Liver (tissue), 9 donors: ENCODE data around the gene CLIC3. TPM values are rescaled to one million over a fixed set of nuclear protein-coding genes. Genes with fewer than 3 reads are reported as not detected.

Source experiments
- DNase-seq: peaks from one replicate; pipeline ENCODE4 v3.0.0-alpha.2; 2017; ENCODE audit warnings: low spot score
- H3K27ac ChIP-seq, 2 donors: one replicate each; pipeline ENCODE4 v1.7.0; 2013; ENCODE audit warnings: inconsistent platforms in 2 of 2, low read length in 2 of 2, control low read depth in 1 of 2, low read depth in 1 of 2, mild to moderate bottlenecking in 1 of 2
- H3K27me3 ChIP-seq, 4 donors: one replicate each; pipeline versions ENCODE4 v1.6.1 to v1.7.0; 2013; ENCODE audit warnings: low read length in 3 of 4, inconsistent platforms in 1 of 4, mild to moderate bottlenecking in 1 of 4, moderate library complexity in 1 of 4; ENCODE audit not compliant: control insufficient read depth in 4 of 4, insufficient read depth in 4 of 4
- H3K36me3 ChIP-seq, 4 donors: one replicate each; pipeline versions ENCODE4 v1.6.1 to v1.7.0; 2013; ENCODE audit warnings: low read length in 3 of 4, mild to moderate bottlenecking in 3 of 4, low read depth in 1 of 4, moderate library complexity in 1 of 4; ENCODE audit not compliant: control insufficient read depth in 4 of 4, insufficient read depth in 3 of 4
- H3K4me1 ChIP-seq, 4 donors: one replicate each; pipeline versions ENCODE4 v1.6.1 to v1.7.0; 2013; ENCODE audit warnings: low read length in 3 of 4, mild to moderate bottlenecking in 3 of 4, moderate library complexity in 1 of 4; ENCODE audit not compliant: control insufficient read depth in 4 of 4, insufficient read depth in 4 of 4
- H3K4me3 ChIP-seq, 3 donors: one replicate each; pipeline versions ENCODE4 v1.6.1 to v1.7.0; 2013; ENCODE audit warnings: low read length in 3 of 3, control low read depth in 1 of 3, low read depth in 1 of 3, mild to moderate bottlenecking in 1 of 3
- H3K9ac ChIP-seq, 2 donors: one replicate each; pipeline ENCODE4 v1.7.0; 2013; ENCODE audit warnings: low read length in 2 of 2, mild to moderate bottlenecking in 2 of 2, moderate library complexity in 2 of 2, control low read depth in 1 of 2, low read depth in 1 of 2
- H3K9me3 ChIP-seq, 4 donors: one replicate each; pipeline versions ENCODE4 v1.6.1 to v1.7.0; 2013; ENCODE audit warnings: low read length in 3 of 4; ENCODE audit not compliant: control insufficient read depth in 4 of 4
- CTCF ChIP-seq: fragments of 150-350 bp; IDR thresholded peaks from 2 replicates; pipeline ENCODE4 v1.5.1; 2017; ENCODE audit warnings: improper control_type of control experiment, low read depth, low read length; ENCODE audit not compliant: missing input control
- EGR1 ChIP-seq, 2 donors: IDR thresholded peaks; 2 replicates each; pipeline ENCODE4 v1.6.1; 2016 to 2018; ENCODE audit warnings: antibody characterized with exemption in 2 of 2, low read depth in 2 of 2
- FOXA1 ChIP-seq: IDR thresholded peaks from 2 replicates; pipeline ENCODE4 v1.6.1; 2016; ENCODE audit warnings: antibody characterized with exemption
- FOXA2 ChIP-seq: IDR thresholded peaks from 2 replicates; pipeline ENCODE4 v1.6.1; 2016; ENCODE audit warnings: antibody characterized with exemption
- GABPA ChIP-seq, 2 donors: IDR thresholded peaks in 1 of 2; conservative IDR thresholded peaks in 1 of 2; 2 replicates each; pipeline ENCODE4 v1.6.1; 2016; ENCODE audit warnings: antibody characterized with exemption in 2 of 2, mild to moderate bottlenecking in 1 of 2, moderate library complexity in 1 of 2
- HNF4A ChIP-seq, 2 donors: conservative IDR thresholded peaks; 2 replicates each; pipeline ENCODE4 v1.6.1; 2016; ENCODE audit warnings: antibody characterized with exemption in 2 of 2, mild to moderate bottlenecking in 2 of 2
- HNF4G ChIP-seq: IDR thresholded peaks from 2 replicates; pipeline ENCODE4 v1.6.1; 2016; ENCODE audit warnings: antibody characterized with exemption
- JUND ChIP-seq, 2 donors: IDR thresholded peaks; 2 replicates each; pipeline ENCODE4 v1.6.1; 2016; ENCODE audit warnings: antibody characterized with exemption in 2 of 2
- NR2F2 ChIP-seq: IDR thresholded peaks from 2 replicates; pipeline ENCODE4 v1.6.1; 2016; ENCODE audit warnings: antibody characterized with exemption
- RAD21 ChIP-seq, 2 donors: IDR thresholded peaks; 2 replicates each; pipeline ENCODE4 v1.6.1; 2016; ENCODE audit warnings: antibody characterized with exemption in 2 of 2, mild to moderate bottlenecking in 2 of 2
- RXRA ChIP-seq, 2 donors: IDR thresholded peaks; 2 replicates each; pipeline ENCODE4 v1.6.1; 2017 to 2018; ENCODE audit warnings: antibody characterized with exemption in 2 of 2, mild to moderate bottlenecking in 1 of 2
- SP1 ChIP-seq: IDR thresholded peaks from 2 replicates; pipeline ENCODE4 v1.6.1; 2018; ENCODE audit warnings: antibody characterized with exemption, mild to moderate bottlenecking
- TAF1 ChIP-seq: conservative IDR thresholded peaks from 2 replicates; pipeline ENCODE4 v1.6.1; 2016; ENCODE audit warnings: antibody characterized with exemption, mild to moderate bottlenecking
- YY1 ChIP-seq: IDR thresholded peaks from 2 replicates; pipeline ENCODE4 v1.6.1; 2016; ENCODE audit warnings: antibody characterized with exemption, mild to moderate bottlenecking
- ZBTB33 ChIP-seq: IDR thresholded peaks from 2 replicates; pipeline ENCODE4 v1.6.1; 2016; ENCODE audit warnings: antibody characterized with exemption
- WGBS: extraction: QIAGEN DNeasy Blood & Tissue Kit; methylation state at CpG from one replicate; pipeline ENCODE4 v1.1.7; 2013; 5-methylcytosine and 5-hydroxymethylcytosine counted together
- polyA plus RNA-seq, 2 donors: library from polyadenylated mRNA; stranded (reverse) in 1 of 2; unstranded in 1 of 2; fragments of 200-250 nt in 1 of 2; fragments of >200 nt in 1 of 2; fragmentation: Nextera tagmentation in 1 of 2; extraction: Ambion mirVana in 1 of 2; gene quantifications; one replicate each; pipeline versions ENCODE4 v1.2.1 to v1.2.3, GENCODE V29; 2013 to 2015
- total RNA-seq, 2 donors: library from RNA; depleted of rRNA; stranded (reverse); fragments of >200 nt; gene quantifications; one replicate each; pipeline ENCODE4 v1.2.3, GENCODE V29; 2014
- TF ChIP-seq, protein P1 (sequence below): IDR thresholded peaks from 2 replicates; pipeline ENCODE4 v1.6.1; 2016; ENCODE audit warnings: antibody characterized with exemption
- TF ChIP-seq, protein P2 (sequence below): IDR thresholded peaks from 2 replicates; pipeline ENCODE4 v1.6.1; 2016; ENCODE audit warnings: antibody characterized with exemption, mild to moderate bottlenecking
- TF ChIP-seq, protein P3 (sequence below): IDR thresholded peaks from 2 replicates; pipeline ENCODE4 v1.6.1; 2016; ENCODE audit warnings: antibody characterized with exemption
- donor health status: healthy.
- donor health status: healthy.
- donor health status: healthy.
- donor health status: healthy.
- donor health status: healthy.

The CLIC3 gene
- total and polyA plus RNA-seq, 4 donors, result 0.33 to 0.83 (median 0.40) TPM

DNA sequence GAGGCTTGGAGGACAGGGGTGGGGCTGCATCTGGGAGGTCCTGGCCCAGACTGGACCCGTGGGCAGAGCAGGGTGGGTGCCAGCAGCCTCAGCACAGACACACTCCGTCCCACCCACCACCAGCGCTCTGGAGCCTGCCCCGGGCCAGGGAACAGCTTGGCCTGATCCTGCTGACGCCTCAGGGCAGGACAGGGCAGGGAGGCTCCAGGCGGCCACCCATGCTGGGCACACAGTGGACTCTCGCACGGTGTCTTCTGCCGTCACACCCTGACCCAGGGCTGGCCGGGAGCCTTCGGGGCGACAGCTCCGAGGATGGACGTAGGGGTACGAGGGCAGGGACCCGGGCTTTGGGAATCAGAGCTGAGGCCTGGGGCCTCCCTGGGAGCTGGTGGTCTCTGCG lies 27.2 kb downstream of the CLIC3 start:
- no peaks in the 10 kb centered on the region for H3K9me3 ChIP-seq
- TF ChIP-seq ZBTB33 (no peak), JUND (IDR thresholded peaks at IDR 0.05) (no peak), CTCF (no peak), RXRA (IDR thresholded peaks at IDR 0.05) (no peak), NR2F2 (no peak), YY1 (no peak), HNF4A (conservative IDR thresholded peaks at IDR 0.05) (no peak), EGR1 (IDR thresholded peaks at IDR 0.05; ENCODE audit: low read depth in 2 of 2) (no peak), HNF4G (no peak), SP1 (no peak), TAF1 (no peak), FOXA1 (no peak), RAD21 (IDR thresholded peaks at IDR 0.05) (no peak), GABPA (IDR thresholded peaks at IDR 0.05 in 1 of 2, conservative IDR thresholded peaks at IDR 0.05 in 1 of 2) (no peak), FOXA2 (no peak)
- TF ChIP-seq, protein P1, sequence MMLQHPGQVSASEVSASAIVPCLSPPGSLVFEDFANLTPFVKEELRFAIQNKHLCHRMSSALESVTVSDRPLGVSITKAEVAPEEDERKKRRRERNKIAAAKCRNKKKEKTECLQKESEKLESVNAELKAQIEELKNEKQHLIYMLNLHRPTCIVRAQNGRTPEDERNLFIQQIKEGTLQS, result no peak
- TF ChIP-seq, protein P2, sequence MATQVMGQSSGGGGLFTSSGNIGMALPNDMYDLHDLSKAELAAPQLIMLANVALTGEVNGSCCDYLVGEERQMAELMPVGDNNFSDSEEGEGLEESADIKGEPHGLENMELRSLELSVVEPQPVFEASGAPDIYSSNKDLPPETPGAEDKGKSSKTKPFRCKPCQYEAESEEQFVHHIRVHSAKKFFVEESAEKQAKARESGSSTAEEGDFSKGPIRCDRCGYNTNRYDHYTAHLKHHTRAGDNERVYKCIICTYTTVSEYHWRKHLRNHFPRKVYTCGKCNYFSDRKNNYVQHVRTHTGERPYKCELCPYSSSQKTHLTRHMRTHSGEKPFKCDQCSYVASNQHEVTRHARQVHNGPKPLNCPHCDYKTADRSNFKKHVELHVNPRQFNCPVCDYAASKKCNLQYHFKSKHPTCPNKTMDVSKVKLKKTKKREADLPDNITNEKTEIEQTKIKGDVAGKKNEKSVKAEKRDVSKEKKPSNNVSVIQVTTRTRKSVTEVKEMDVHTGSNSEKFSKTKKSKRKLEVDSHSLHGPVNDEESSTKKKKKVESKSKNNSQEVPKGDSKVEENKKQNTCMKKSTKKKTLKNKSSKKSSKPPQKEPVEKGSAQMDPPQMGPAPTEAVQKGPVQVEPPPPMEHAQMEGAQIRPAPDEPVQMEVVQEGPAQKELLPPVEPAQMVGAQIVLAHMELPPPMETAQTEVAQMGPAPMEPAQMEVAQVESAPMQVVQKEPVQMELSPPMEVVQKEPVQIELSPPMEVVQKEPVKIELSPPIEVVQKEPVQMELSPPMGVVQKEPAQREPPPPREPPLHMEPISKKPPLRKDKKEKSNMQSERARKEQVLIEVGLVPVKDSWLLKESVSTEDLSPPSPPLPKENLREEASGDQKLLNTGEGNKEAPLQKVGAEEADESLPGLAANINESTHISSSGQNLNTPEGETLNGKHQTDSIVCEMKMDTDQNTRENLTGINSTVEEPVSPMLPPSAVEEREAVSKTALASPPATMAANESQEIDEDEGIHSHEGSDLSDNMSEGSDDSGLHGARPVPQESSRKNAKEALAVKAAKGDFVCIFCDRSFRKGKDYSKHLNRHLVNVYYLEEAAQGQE, result no peak
- TF ChIP-seq, protein P3, sequence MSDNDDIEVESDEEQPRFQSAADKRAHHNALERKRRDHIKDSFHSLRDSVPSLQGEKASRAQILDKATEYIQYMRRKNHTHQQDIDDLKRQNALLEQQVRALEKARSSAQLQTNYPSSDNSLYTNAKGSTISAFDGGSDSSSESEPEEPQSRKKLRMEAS, result no peak
- H3K9ac ChIP-seq, result no peak overlapping the region
- DNase-seq, result no peak
- no peak overlapping the region for H3K4me3 ChIP-seq
- no peaks in the 10 kb centered on the region for H3K36me3 ChIP-seq
- no peaks in the 10 kb centered on the region for H3K27me3 ChIP-seq
- no peak overlapping the region for H3K27ac ChIP-seq
- H3K4me1 ChIP-seq, result peaks cover 0 to 2% (median 0%) of the 10 kb centered on the region in 4 donors
- 87% methylated on average over 17 of the region's 17 CpGs for WGBS
